Measurements from ENCODE around the gene RAB27A. TPM values are rescaled to one million over a fixed set of nuclear protein-coding genes. Genes with fewer than 3 reads are reported as not detected.

The RAB27A gene
- total RNA-seq, 4 donors from 2014 or later, result 1.1 to 3.2 (median 1.8) TPM

DNA sequence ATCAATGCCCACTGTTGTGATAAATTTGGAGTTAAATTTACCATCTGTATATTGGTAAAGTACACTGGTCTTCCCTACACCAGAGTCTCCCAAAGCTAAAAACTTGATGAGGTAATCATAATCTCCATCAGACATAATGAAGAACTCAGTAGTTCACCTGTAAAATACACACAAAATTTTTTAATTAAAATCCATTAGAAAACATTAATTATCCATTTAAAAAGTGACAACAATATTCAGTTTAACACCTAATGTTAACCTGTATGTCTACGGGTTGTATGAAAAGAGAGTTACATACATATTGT, 54.9 kb downstream of the RAB27A start:
- intact Hi-C loops (cut with DNase I; ENCODE audit: low total_unique reads), result no loop called here
- no peaks in the 10 kb centered on the region for H3K9me3 ChIP-seq
- ATAC-seq, result no peak

DNA sequence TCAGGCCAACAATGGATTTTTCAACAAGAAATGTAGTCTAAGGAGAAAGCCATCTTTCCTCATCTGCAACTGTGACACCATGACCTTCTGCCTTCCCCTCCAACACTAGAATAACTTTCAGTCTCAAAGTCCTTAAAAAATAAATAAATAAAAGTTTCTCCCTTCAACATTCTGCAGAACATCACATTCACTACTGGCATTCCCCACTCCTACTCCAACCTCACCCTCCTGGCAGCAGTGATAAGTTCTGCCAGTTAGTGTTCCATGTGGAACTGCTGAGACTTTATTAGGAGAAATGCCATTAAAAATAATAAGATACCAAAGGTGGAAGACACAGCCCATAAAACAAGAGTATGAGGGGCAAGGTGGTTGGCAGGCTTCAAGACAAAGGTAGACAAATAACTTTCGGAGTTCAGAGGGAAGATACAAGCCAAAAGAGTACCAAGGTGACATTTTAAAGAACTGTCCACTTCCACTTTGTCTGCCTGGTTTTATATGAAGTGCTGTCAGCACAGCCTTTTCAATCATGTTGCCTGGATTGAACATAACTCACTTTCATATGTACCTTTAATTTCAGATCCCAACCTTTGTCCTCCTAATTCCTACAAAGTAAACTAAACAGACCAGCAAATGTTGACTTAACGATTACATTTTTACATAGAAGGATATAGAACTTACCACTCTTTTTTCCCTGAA, 55.4 kb downstream of the RAB27A start:
- in situ Hi-C loops (cut with MboI; ENCODE audit: low sequenced_read_pairs in 4 of 4), result no loop called here
- Histone ChIP-seq H3K4me1 (no peaks in the 10 kb centered on the region), H3K27me3 (no peaks in the 10 kb centered on the region), H3K27ac (no peak overlapping the region), H3K9me3 (no peaks in the 10 kb centered on the region), H3K36me3 (no peaks in the 10 kb centered on the region), H3K4me3 (no peak overlapping the region)
- ATAC-seq (no peak), DNase-seq (no peak)
- TF ChIP-seq, protein P1, sequence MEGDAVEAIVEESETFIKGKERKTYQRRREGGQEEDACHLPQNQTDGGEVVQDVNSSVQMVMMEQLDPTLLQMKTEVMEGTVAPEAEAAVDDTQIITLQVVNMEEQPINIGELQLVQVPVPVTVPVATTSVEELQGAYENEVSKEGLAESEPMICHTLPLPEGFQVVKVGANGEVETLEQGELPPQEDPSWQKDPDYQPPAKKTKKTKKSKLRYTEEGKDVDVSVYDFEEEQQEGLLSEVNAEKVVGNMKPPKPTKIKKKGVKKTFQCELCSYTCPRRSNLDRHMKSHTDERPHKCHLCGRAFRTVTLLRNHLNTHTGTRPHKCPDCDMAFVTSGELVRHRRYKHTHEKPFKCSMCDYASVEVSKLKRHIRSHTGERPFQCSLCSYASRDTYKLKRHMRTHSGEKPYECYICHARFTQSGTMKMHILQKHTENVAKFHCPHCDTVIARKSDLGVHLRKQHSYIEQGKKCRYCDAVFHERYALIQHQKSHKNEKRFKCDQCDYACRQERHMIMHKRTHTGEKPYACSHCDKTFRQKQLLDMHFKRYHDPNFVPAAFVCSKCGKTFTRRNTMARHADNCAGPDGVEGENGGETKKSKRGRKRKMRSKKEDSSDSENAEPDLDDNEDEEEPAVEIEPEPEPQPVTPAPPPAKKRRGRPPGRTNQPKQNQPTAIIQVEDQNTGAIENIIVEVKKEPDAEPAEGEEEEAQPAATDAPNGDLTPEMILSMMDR (IDR thresholded peaks at IDR 0.05 in 4 of 5, conservative IDR thresholded peaks at IDR 0.05 in 1 of 5), result no peak
- no peak for TF ChIP-seq POLR2A (IDR thresholded peaks at IDR 0.05)
- intact Hi-C loops (cut with DNase I; ENCODE audit: low total_unique reads), result no loop called here

More for the DNA sequence above, 54.9 kb downstream of the RAB27A start:
- TF ChIP-seq, protein P1 (IDR thresholded peaks at IDR 0.05 in 4 of 5, conservative IDR thresholded peaks at IDR 0.05 in 1 of 5), result no peak
- TF ChIP-seq POLR2A (IDR thresholded peaks at IDR 0.05), result no peak
- H3K27me3 ChIP-seq, result no peaks in the 10 kb centered on the region
- no peak overlapping the region for H3K27ac ChIP-seq
- no peaks in the 10 kb centered on the region for H3K36me3 ChIP-seq
- no peak for DNase-seq
- H3K4me1 ChIP-seq, result no peaks in the 10 kb centered on the region
- H3K4me3 ChIP-seq, result no peak overlapping the region
- in situ Hi-C loops (cut with MboI; ENCODE audit: low sequenced_read_pairs in 4 of 4), result no loop called here

DNA sequence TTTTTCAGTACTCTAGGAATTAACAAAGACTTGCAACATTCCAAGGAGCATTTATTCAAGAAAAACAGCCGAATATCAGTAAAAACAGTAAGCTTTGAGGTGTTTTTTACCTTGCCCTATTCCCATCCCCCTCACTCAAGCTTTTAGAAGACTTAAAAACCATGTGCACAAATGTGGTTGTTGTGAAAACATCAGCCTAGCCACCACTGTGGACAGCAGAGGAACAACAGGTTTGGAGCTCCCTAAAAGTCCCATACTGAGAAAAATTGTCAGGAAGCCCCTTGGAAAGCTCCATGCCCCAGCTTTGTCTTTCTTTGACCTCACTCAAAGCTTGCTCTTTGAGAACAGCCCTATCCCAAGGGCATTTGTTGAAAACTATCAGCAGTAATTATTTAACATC, 58.2 kb downstream of the RAB27A start:
- H3K27ac ChIP-seq, result no peak overlapping the region
- no peaks in the 10 kb centered on the region for H3K36me3 ChIP-seq
- no peaks in the 10 kb centered on the region for H3K27me3 ChIP-seq
- H3K9me3 ChIP-seq, result no peaks in the 10 kb centered on the region
- H3K4me3 ChIP-seq, result no peak overlapping the region
- in situ Hi-C loops (cut with MboI; ENCODE audit: low sequenced_read_pairs in 4 of 4) (no loop called here), intact Hi-C loops (cut with DNase I; ENCODE audit: low total_unique reads) (no loop called here)
- no peak for TF ChIP-seq POLR2A (IDR thresholded peaks at IDR 0.05)
- TF ChIP-seq, protein P1 (IDR thresholded peaks at IDR 0.05 in 4 of 5, conservative IDR thresholded peaks at IDR 0.05 in 1 of 5), result no peak
- ATAC-seq (no peak), DNase-seq (no peak)
- no peaks in the 10 kb centered on the region for H3K4me1 ChIP-seq

DNA sequence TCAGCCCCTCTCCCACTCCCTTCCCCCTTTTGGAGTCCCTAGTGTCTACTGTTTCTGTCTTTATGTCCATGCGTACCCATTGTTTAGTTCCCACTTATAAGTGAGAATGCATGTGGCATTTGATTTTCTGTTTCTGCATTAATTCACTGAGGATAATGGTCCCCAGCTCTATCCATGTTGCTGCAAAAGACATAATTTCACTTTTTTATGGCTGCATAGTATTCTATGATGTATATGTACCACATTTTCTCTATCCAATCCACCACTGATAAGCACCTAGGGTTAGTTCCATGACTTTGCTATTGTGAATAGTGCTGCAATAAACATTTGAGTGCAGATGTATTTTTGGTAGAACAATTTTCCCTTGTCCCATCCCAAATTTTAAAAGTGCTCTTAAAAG, 58.7 kb downstream of the RAB27A start:
- Histone ChIP-seq H3K27me3 (no peaks in the 10 kb centered on the region), H3K4me1 (no peaks in the 10 kb centered on the region), H3K9me3 (no peaks in the 10 kb centered on the region), H3K4me3 (no peak overlapping the region), H3K36me3 (no peaks in the 10 kb centered on the region), H3K27ac (no peak overlapping the region)
- no peak for TF ChIP-seq POLR2A (IDR thresholded peaks at IDR 0.05)
- TF ChIP-seq, protein P1 (IDR thresholded peaks at IDR 0.05 in 4 of 5, conservative IDR thresholded peaks at IDR 0.05 in 1 of 5), result no peak
- ATAC-seq (no peak), DNase-seq (no peak)
- in situ Hi-C loops (cut with MboI; ENCODE audit: low sequenced_read_pairs in 4 of 4) (no loop called here), intact Hi-C loops (cut with DNase I; ENCODE audit: low total_unique reads) (no loop called here)

Data from gastrocnemius medialis (tissue), 4 donors.